Measurements from ENCODE around the gene RHCG.

The RHCG gene

DNA sequence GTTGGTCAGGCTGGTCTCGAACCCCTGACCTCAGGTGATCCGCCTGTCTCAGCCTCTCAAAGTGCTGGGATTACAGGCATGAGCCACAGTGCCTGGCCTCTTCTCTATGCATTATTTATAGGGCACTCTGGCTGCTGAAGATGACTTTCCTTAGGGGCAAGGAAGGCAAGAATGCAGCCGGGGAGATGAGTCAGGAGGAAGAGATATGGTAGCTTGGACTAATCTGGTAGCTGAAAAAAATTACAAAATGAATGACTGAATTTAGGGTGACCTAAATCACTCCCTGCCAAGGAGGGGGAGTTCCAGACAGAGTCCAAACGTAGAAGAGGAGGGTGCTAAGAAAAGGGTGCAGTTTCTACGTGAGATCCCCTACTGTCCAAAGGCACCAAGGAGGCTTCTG, 14.2 kb downstream of the RHCG start:
- H3K27ac ChIP-seq, result no peak overlapping the region
- TF ChIP-seq, protein P1, sequence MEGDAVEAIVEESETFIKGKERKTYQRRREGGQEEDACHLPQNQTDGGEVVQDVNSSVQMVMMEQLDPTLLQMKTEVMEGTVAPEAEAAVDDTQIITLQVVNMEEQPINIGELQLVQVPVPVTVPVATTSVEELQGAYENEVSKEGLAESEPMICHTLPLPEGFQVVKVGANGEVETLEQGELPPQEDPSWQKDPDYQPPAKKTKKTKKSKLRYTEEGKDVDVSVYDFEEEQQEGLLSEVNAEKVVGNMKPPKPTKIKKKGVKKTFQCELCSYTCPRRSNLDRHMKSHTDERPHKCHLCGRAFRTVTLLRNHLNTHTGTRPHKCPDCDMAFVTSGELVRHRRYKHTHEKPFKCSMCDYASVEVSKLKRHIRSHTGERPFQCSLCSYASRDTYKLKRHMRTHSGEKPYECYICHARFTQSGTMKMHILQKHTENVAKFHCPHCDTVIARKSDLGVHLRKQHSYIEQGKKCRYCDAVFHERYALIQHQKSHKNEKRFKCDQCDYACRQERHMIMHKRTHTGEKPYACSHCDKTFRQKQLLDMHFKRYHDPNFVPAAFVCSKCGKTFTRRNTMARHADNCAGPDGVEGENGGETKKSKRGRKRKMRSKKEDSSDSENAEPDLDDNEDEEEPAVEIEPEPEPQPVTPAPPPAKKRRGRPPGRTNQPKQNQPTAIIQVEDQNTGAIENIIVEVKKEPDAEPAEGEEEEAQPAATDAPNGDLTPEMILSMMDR (IDR thresholded peaks at IDR 0.05; ENCODE audit: low read depth, low read length, missing control alignments), result no peak
- peaks cover under 1% of the 10 kb centered on the region for H3K27me3 ChIP-seq (replicated peaks)
- DNase-seq, result no peak
- no peak overlapping the region for H3K4me3 ChIP-seq (ENCODE audit: low read depth, low read length)
- no peaks in the 10 kb centered on the region for H3K36me3 ChIP-seq (replicated peaks)
- in situ Hi-C loops (cut with HindIII; ENCODE audit: low pct_ligation_motif_present, low sequenced_read_pairs), result no loop called here

DNA sequence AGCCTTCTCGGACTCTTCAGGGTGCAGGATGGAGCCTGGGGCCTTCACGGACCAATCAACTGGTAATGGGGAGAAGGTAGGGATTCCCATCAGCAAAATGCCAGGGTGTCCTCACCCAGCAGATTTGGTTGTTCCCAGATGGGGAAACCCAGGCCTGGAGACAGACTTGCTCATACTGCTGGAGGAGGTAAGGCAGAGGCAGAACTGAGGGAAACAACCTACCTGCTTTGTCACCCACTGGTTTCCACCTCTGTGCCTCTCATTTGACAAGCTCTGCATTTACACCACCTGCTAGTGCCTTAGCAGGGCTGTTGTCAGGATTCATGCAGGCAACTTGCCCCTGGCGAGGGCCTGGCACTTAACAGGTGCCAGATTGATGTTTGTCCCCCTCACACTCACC, 15.9 kb downstream of the RHCG start:
- in situ Hi-C loops (cut with HindIII; ENCODE audit: low pct_ligation_motif_present, low sequenced_read_pairs), result no loop called here
- no peaks in the 10 kb centered on the region for H3K27me3 ChIP-seq (replicated peaks)
- no peak overlapping the region for H3K27ac ChIP-seq
- H3K4me3 ChIP-seq (ENCODE audit: low read depth, low read length), result no peak overlapping the region
- TF ChIP-seq, protein P1 (IDR thresholded peaks at IDR 0.05; ENCODE audit: low read depth, low read length, missing control alignments), result no peak
- H3K36me3 ChIP-seq (replicated peaks), result no peaks in the 10 kb centered on the region
- DNase-seq, result no peak

DNA sequence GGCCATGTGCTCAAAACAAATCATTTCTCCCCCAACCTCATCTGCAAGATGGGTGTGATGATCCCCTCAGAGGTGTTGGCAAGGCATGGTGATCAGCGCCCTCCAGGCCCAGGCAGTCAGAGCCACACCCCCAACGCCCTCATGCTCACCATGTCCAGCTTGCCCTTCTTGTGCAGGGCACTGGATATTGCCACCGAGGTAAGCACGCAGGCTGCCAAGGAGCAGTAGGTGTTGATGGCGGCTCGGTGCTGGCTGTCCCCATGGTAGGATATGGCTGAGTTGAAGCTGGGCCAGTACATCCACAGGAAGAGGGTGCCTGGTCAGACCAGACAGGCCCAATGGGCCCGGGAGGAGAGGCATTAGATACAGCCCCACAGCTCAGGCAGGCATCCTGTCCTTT, 17.2 kb downstream of the RHCG start:
- Histone ChIP-seq H3K27ac (no peak overlapping the region), H3K27me3 (replicated peaks) (peaks cover 2% of the 10 kb centered on the region), H3K4me3 (ENCODE audit: low read depth, low read length) (no peak overlapping the region), H3K36me3 (replicated peaks) (no peaks in the 10 kb centered on the region)
- no peak for DNase-seq
- in situ Hi-C loops (cut with HindIII; ENCODE audit: low pct_ligation_motif_present, low sequenced_read_pairs), result no loop called here
- TF ChIP-seq, protein P1 (IDR thresholded peaks at IDR 0.05; ENCODE audit: low read depth, low read length, missing control alignments), result no peak

DNA sequence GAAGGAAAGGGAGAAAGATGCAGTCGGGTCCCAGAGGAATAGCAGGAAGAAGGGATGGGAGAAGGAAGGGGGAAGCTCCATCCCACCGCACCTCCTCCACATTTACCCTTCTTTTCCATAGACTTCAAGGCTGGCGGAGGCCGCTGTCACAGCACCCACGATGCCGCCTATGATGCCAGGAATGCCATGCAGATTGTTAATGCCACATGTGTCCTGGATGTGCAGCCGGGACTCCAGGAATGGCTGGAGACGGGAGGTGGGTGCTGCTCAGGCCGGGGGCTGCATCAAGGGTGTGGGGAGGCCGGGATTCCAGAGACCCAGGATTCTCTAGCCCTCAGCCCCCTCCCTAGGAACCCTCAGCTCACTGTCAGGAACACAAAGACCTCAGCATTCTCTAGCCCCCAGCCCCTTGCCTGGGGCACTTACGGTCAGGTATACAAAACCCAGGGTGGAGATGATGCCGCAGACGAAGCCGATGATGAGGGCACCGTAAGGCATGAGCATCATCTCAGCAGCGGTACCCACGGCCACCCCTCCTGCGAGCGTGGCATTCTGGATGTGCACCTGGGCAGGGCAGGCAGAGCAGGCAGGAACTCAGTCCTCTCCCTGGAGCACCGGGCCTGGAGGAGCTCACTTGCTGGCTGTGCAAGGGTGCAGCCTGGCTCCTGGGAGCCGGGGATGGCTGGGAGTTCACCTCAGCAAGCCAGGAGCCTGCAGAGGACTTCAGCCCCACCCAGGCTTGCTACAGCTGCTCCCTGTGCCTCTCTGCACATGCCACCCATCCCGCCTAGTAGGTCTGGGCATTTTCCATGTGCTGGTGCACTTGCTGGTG, 18.8 kb downstream of the RHCG start:
- H3K27me3 ChIP-seq (replicated peaks), result peaks cover 2% of the 10 kb centered on the region
- no peak overlapping the region for H3K27ac ChIP-seq
- no peaks in the 10 kb centered on the region for H3K36me3 ChIP-seq (replicated peaks)
- in situ Hi-C loops (cut with HindIII; ENCODE audit: low pct_ligation_motif_present, low sequenced_read_pairs), result no loop called here
- H3K4me3 ChIP-seq (ENCODE audit: low read depth, low read length), result no peak overlapping the region
- no peak for DNase-seq
- TF ChIP-seq, protein P1 (IDR thresholded peaks at IDR 0.05; ENCODE audit: low read depth, low read length, missing control alignments), result no peak

DNA sequence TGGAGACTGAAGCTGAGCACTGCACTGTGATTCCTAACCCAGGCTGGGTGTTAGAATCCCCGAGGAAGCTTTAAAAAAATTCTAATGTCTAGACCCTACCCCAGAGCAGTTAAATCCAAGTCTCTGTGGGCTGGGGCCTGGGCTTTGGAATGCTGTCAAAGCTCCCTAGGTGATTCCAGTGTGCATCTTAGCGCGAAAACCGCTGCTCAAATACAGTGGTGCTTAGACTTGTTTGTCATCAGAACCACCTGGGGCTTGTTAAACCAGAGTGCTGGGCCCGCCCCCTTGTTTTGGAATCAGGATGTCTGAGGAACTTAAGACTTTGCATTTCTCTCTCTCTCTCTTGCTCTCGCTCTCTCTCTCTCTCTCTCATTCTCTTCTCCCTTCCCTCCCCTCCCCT, 20.7 kb downstream of the RHCG start:
- no peak for DNase-seq
- H3K27ac ChIP-seq, result no peak overlapping the region
- H3K36me3 ChIP-seq (replicated peaks), result no peaks in the 10 kb centered on the region
- no peak overlapping the region for H3K4me3 ChIP-seq (ENCODE audit: low read depth, low read length)
- TF ChIP-seq, protein P1 (IDR thresholded peaks at IDR 0.05; ENCODE audit: low read depth, low read length, missing control alignments), result no peak
- H3K27me3 ChIP-seq (replicated peaks), result peaks cover 9% of the 10 kb centered on the region
- in situ Hi-C loops (cut with HindIII; ENCODE audit: low pct_ligation_motif_present, low sequenced_read_pairs), result no loop called here
